CD4-positive, alpha-beta T cell treated with Interleukin-6 at 100 ng/mL for 8 hours (primary cell): ENCODE results near the gene SHISA8.
"Not testable (repeated sequence)": the region's sequence is repeated elsewhere in the genome, so short reads cannot be mapped to it uniquely, and the experiment has no call there.

Source experiments
- DNase-seq: peaks from one replicate; pipeline ENCODE4 v3.0.0-alpha.2; 2020; ENCODE audit warnings: mixed read lengths, low spot score

SHISA8 gene

DNA sequence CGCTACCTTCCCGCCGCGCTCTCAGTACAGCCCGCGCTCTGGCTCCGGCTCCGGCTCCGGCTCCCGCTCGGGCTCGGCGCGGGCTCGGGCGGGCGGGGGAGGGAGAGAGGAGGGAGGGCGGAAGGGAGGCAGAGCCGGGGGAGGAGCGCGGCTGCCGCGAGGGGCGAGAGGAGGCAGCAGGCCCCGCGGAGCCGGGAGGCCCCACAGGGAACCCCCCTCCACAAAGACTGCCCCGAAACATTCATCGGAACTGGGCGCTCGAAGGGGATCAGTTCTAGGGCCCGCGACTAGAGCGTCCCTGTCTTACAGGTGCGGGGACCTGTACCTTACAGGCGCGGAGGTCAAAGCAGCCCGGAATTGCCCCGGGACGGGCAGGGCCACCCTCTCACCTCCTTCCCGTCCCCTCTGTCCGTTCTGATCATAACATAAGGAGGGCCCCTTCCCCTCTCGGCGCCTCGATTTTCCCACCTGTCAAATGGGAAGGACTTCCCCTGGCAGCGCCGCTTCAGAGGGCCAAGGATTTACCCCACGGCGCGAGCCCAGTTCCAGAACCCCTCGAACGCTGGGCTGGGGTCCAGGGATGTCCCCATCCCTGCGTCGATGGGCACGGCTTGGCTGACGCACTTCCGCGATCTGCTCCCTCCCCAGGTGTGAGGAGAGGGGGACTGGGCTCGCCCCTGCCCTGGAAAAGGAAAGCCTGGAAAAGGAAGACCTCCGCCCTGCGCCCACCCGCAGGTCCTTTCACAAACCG lies at the start of gene SHISA8:
Gene SHISA8, minus strand, starts transcription at position 40 of the 751 bp plus-strand sequence. CDS start 407 bp downstream, outside the sequence.
- peak; percentile 54 for DNase-seq

DNA sequence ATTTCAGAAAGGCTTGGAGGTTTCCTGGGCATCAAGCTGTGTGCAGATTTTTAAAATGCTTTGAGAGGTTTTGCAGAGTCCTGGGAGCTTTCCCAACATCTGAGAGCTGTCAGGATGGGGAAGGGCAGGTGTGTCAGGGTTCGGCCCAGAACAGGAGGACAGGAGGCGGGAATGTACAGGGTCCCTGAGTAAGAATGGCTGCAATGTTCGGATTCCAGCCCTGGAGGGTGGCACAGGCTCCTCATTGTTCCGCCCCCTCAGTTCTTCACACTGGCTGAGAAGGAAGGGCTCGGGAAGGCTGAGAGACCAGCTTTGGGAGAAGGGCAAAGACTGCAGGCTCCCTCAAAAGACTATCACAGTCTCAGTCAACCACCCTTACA lies 49.2 kb upstream of the SHISA8 start:
- DNase-seq, result no peak

DNA sequence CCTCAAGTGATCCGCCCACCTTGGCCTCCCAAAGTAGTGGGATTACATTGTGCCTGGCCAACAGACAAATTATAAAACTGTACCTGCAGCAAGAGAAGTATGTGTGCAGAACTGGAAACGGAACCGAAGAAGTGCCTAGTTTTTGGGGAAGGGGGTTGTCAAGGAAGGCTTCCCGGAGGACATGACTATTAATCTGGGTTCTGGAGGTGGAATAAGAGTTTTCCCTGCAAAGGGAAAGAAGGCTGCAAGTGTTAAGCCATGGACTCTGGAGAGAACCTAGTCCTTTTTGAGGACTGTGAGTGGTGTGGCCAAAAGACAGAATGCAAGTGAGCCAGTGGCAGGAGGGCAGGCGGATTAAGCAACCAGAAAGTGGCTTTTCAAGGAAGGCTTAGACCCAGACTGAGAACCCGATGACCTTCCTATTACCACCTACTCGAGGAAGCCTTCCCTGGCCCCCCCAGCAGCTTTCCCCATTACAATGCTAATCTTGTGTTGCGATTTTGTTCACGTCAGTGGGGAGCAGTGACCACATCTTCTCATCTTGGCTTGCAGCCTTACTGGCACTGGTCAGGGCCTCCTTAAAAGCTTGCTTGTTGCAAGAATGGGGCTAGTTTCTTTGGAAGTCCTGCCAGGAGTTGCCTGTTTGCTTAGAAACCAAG lies 48.7 kb upstream of the SHISA8 start:
- DNase-seq, result no peak

DNA sequence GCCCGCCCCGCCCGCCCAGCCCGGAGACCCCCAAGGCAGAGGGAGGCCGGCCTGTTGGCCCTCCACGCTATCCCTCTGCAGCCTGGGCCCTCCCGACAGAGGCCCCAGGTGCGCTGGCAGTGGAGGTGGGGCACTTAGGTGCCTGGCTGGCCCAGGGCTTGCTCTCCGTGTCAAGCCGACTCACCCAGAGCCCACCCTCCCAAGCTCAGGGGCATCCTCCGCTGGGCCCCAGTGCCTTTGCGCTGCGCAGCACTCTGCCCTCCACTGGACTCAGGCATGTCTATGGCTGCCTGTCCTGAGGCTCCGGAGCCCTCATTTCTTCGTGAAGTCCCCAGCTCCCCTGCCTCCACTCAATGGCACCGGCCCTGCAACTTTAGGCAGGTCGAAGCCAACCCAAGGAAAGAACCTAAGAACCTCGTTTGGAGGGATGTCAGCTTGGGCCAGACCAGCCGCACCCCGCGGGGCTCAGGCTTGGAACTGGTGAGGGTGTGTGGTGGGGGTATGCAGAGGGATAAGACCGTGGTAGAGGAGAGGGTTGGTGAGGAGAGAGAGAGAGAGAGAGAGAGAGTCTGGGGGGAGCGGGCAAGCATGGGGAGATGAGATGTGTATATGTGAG lies 43.2 kb upstream of the SHISA8 start:
- no peak for DNase-seq

DNA sequence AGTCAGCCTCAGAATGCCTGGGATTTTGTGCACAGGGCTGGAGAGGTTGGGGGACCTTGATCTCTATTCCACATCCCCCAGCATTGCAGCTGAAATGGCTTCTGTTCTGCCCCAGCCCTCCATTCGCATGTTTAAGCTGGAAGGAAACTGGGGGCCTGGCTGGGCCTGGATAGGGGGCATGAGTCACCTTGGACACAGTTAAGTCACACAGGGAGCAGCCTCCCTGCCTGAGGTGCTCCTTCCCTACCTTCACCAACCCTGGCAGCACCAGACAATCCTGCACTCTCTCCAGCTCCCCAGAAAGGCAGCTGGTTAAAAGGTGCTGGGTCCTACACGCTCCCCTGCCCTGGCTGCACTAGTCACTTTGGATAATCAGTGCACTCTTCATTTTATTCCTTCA lies 37.8 kb upstream of the SHISA8 start:
- no peak for DNase-seq

DNA sequence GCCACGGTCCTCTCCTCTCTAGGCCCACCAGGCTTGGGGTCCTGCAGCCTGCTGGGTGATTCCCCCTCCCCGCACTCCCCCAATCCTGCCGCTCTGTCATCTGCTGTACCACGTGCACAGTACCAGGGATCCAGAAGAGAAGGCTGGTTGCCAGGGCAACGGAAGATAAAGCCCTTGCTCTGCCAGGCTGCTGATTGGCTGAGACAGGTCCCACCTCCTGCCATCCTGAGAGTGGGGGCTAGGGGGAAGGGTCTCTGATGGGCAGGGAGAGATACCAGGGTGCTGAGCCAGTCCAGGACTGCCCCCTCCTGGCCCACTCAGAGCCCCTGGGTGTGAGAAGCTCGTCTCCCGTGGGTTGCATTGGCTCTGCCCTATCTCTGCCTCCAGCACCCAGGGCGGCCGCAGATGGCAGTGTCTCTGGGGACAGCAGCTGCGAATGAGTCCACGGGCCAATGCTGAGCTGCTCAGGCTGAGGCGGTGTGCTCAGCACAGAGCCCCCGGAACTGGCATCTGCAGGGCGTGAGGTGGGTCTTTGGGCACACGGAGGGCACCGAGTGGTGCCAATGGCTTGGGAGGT lies 37.1 kb upstream of the SHISA8 start, which contains the start of gene SMIM45:
Gene SMIM45, plus strand, starts transcription at position 253 of the 577 bp plus-strand sequence.
- DNase-seq, result no peak

DNA sequence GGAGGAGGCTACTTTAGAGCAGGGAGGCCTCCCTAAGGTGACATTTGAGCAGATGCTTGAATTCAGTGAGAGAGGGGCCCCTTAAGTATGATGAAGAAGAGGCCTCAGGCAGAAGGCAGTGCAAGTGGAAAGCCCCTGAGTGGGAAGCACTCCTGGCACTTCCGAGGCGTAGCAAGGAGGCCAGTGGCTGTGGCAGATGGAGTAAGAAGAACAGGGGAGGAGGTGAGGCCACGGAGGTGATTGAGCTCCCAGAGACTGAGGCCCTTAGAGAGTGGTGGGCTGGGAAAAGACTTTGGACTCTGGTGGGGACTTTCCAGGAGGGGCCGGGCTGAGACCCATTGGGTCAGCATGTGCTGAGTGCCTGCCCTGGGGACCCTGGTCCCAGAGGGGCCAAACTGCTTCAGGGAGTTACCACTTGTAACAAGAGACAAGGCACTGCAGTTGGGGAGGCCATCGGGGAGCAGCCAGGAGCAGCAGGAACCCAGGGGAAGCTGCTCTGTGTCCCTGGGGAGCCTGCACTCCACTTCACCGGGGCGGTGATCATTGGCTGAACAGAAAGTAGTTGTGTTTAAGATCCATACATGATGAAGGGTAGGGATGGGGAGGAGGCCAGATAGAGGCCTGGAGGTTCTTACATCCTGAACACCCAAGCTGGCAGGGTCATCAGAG lies 34.6 kb upstream of the SHISA8 start:
- no peak for DNase-seq

DNA sequence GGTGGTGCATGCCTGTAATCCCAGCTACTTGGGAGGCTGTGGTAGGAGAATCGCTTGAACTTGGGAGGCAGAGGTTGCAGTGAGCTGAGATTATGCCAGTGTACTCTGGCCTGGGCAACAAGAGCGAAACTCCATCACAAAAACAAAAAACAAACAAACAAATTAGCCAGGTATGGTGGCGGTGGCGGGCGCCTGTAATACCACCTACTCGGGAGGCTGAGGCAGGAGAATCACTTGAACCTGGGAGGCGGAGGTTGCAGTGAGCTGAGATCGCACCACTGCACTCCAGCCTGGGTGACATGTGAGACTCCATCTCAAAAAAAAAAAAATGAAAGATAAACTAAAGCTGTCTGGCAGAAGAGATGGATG lies 34.0 kb upstream of the SHISA8 start:
- DNase-seq, result not testable (repeated sequence)

DNA sequence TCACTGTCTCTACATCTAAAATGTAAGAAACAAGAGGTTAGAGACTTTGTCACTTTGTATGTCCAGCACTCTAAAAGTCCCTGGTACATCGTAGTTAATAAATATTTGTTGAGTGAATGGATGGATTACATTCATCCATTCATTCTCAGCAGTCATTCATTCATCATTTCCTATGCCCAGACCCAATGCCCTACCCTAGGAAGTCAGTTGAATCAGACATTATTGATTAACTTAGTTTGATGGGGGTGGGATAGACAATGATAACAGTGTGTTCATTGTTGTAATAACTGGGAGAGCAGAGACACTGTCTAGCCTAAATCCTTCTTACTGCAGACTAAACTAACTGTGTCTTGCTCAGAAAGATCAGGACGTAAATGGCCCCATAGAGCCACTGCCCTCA lies 33.3 kb upstream of the SHISA8 start:
- no peak for DNase-seq

DNA sequence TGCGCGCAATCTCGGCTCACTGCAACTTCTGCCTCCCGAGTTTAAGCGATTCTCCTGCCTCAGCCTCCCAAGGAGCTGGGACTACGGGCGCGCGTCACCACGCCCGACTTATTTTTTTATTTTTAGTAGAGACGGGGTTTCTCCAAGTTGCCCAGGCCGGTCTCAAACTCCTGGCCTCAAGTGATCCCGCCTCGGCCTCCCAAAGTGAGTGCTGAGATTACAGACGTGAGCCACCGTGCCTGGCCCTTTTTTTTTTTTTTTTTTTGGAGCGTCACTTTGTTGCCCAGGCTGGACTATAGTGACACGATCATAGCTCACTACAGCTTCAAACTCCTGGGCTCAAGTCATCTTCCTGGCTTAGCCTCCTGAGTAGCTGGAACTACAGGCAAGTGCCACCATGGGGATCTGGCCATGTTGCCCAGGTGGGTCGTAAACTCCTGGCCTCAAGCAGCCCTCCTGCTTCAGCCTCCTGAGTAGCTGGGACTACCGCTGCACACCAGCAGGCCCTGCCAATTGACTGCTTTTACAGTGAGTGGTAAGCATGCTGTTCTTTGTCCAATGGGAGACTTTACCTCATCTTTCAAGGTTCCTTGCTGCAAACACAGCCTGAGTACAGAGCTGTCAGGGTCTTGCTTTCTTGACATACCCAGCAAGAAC lies 32.7 kb upstream of the SHISA8 start:
- DNase-seq, result no peak

DNA sequence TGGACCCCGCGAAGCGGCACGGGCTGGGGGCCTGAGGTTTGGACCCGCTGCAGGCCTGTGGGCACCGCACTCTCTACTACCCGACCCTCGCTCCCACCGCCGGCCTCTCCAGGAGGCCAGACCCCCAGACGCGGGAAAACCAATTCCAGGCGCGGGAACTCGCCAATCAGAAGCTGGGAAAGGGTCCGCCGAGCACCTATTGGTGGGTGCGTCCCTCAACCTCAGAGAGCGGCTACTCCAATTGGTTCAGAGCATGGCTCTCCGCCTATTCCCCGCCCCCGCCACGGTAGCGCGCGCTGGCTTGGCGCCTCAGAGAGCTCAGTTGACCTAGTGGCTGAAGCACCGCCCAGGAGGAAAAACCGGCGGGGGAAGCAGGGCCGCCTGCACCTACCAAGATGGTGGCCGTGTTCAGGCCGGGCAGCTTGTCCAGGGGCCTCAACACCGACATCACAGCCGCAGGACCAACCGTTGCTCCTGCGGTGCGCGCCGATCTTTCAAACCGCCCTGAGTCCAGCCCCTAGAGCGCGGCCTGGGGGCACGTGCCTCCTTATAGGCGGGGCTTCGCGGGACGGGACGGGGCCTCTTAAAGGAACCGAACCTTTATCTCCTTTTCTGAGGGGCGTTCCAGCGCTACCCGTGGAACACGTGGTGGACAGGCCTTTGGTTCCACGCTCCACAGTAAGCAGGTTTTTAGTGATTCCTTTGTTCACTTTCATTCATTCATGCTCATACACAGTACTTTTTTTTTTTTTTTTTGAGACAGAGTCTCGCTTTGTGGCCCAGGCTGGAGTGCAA lies 32.0 kb upstream of the SHISA8 start, which contains the start of gene CENPM:
Gene CENPM, minus strand, starts transcription at position 524 of the 795 bp plus-strand sequence. Its CDS starts 76 bp downstream, at position 448.
- DNase-seq, result peak; percentile 81

DNA sequence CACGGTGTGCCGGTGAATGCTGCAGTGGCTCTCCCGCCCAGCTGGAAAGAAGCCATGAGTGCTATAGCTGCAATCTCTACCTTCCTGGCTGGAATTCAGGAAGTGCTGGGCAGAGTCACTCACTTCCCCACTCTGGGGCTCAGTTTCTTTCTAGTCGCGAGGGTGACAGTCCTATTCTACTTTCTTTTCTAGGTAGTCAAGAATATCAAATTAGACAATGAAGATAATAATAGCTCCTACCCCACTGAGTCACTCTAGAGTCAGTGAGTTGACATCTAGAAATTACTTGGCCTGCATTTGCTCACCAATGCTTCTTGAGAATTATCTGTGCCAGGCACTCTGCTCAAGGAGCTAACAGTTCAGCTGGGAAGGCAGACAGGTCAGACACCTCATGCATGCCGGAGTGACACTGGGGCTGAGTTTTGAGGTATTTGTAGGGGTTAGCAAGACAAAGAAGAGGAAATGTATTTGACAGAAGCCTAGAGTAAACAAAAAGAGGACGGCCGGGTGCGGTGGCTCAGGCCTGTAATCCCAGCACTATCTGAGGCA lies 28.9 kb upstream of the SHISA8 start:
- DNase-seq, result no peak

DNA sequence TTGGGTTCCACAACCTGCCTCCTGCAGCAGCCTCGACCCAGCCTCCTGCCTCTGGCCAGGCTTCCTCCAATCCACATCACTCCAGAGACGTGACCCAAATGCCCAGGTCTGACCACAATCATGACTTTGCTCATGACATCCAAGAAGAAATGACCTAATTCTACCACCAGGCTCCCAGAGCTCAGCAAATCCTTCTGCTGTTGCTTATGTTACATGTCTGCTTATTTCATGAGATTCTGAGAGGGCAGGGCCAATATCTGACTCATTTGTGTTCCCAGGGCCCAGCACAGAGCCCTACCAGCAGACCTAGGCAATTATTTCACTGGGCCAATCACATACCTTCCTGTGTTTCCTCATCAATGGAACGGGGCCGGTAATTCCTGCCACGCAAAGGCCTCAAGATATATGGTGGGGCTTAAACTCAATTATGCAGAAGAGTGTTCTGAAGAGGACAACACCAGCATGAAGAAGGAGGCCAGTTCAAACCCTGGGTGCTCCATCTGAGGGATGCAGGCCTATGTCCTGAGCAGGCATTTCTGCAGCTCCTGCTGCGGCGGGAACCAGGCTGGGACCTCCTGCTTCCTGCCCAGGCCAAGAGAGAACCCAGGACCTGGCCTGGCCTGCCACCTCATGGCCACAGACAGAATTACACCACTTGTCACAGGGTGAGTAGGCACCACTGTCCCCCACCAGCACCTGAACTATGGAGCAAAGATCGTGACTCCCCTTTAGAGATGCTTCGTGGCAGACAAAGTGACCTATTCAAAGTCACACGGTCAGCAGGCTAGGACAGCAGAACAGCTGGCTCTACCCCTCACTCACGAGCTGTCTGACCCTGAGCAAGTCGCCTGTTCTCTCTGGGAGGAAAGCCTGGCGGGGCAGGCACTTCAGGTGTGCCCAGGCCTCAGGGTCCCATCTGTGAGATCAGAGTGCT lies 26.2 kb upstream of the SHISA8 start:
- peak; percentile 87 for DNase-seq

DNA sequence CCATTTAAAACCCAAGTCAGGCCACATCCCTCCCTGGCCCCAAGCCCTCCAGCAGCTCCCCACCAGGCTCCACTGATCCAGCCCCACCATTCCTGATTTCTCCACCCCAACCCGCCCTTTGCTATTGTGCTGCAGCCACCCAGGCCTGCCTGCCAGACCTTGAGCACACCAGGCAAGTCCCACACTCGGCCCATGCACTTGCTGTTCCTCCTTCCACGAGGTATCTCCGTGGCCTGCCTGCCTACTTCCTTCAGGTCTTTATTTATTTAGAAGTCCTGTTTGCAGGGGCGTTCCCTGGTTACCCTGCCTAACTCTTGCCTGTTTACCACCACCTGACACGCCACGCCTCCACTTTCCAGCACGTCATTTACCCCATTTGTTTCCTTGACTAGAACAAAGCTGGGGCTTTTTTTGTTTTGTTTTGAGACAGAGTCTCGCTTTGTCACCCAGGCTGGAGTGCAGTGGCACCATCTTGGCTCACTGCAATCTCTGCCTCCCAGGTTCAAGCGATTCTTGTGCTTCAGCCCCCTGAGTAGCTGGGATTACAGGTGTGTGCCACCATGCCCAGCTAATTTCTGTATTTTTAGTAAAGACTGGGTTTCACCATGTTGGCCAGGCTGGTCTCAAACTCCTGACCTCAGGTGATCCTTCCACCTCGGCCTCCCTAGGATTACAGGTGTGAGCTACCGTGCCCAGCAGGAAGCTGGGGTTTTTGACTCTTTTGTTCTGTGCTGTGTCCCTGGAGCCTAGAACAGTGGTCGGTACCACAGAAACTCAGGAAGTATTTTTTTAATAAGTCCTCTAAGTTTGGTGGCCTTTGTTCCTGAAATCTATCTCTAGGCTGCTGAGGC lies 25.3 kb upstream of the SHISA8 start:
- DNase-seq, result peak; percentile 93

DNA sequence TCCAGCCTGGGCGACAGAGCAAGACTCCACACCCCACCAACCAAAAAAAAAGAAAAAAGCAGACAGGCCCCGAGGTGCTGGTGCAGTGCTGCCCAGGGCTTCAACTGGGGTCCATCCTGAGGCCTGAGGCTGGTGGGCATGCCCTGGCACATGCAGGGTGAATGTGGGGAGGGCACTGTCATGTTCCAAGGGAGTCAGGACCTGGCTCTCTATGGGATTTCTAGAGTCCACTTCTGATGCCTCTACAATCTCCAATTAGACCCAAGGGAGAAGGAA lies 22.0 kb upstream of the SHISA8 start:
- no peak for DNase-seq

DNA sequence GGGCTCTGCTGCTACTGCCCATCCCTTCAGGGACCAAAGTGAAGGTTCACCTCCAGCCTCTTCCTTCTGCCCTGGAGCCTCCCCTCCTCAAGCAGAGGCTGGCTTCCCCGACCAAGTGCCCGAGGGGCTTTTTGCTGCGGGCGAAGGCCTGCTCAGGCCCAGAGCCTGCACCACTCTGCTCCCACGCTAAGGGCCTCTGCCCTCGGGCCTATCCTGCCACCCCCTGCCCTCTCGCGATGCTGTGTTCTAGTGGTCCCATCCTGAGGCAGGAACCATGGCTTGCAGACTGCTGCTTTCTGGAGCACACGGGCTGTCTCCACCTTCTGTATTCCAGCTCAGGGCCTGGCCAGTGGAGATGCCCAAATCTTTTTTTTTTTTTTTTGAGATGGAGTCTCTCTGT lies 20.6 kb upstream of the SHISA8 start:
- DNase-seq, result no peak

DNA sequence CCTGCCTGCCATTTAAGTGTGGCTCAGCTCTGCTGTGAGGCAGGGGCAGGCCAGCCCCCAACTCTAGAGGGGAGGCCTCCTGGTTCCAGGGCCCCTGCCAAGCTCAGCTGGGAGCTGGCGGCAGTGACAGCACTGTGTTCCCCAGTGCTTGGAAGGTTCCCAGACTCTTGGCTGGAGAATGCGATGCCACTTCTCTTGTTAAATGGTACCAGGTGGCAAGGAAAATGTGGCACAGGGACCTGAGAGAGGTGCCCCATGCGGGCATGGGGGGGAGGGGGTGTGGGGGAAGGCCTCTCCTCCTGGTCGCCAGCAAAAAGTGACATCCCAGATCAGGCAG lies 20.1 kb upstream of the SHISA8 start:
- DNase-seq, result no peak

DNA sequence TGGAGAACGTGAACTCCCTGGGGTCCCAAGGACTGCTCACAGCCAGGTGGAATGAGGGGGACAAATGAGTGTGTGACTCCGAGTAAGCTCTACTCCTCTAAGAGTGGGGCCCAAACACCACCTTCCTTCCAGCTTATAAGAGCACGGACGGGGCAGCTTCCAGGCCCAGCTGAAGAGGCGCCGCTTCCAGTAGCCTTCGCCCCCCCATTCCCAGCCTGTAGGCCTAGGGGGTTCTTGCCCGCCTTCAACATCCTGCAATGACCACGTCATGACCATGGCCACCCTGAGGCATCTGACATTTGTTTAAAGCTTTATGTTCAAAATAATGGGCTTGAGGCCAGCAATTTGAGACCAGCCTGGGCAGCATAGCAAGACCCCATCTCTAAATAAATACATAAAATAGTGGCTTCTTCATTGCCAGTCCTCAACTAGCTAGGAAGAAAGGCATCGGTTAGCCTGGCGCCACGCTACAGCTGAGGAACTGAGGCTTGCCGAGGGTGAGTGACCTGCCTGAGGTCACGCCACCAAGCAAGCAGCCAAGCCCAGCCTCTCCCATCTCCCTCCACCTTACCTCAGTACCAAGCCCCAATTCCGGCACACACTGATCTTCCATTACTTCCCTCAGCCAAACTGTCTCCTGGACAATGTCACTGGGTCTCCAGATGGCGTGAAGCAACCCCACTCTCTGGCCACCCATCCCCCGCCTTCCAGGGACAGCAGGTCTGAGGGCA lies 19.6 kb upstream of the SHISA8 start:
- no peak for DNase-seq
